ENCODE measurements around the gene UTP11.

Gene UTP11

DNA sequence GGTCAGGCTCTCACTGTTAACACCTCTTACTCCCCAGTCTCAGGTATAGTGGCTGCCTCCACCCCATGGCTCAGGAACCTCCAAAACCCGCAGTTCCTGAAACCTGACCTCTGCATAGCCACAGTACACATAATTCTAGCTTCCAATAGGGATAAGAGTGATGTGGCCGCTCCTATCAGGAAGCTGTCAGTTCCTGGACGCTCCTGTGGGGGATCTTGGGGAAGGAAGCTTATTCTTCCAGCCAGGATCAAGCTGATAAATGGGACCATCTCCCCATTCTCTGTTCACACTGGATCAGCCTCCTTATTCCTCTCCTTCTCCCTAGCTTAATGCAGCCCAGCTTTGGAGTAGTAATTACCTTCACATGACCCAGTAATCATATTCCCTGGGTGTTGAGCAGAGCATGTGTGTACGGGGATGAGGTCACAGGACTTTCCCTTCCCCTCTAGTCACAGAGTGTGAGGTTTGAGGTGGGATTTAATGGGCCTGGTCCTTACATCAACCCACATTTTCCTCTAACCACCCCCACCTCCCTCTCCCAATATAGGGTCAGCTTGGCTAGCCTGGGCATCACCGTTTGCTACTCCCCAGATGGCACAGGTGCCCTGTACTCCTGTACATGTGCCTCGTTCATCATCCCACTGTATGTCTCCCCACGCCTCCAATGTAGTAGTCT lies 41.0 kb downstream of the UTP11 start:
- no peak for DNase-seq (ENCODE audit: low spot score)
- TF ChIP-seq, protein P1, sequence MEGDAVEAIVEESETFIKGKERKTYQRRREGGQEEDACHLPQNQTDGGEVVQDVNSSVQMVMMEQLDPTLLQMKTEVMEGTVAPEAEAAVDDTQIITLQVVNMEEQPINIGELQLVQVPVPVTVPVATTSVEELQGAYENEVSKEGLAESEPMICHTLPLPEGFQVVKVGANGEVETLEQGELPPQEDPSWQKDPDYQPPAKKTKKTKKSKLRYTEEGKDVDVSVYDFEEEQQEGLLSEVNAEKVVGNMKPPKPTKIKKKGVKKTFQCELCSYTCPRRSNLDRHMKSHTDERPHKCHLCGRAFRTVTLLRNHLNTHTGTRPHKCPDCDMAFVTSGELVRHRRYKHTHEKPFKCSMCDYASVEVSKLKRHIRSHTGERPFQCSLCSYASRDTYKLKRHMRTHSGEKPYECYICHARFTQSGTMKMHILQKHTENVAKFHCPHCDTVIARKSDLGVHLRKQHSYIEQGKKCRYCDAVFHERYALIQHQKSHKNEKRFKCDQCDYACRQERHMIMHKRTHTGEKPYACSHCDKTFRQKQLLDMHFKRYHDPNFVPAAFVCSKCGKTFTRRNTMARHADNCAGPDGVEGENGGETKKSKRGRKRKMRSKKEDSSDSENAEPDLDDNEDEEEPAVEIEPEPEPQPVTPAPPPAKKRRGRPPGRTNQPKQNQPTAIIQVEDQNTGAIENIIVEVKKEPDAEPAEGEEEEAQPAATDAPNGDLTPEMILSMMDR (IDR thresholded peaks at IDR 0.05; ENCODE audit: borderline replicate concordance, control extremely low read depth, extremely low read depth, insufficient read depth, missing control alignments), result no peak
- in situ Hi-C loops (cut with MboI; ENCODE audit: low sequenced_read_pairs, unreplicated experiment), result no loop called here

DNA sequence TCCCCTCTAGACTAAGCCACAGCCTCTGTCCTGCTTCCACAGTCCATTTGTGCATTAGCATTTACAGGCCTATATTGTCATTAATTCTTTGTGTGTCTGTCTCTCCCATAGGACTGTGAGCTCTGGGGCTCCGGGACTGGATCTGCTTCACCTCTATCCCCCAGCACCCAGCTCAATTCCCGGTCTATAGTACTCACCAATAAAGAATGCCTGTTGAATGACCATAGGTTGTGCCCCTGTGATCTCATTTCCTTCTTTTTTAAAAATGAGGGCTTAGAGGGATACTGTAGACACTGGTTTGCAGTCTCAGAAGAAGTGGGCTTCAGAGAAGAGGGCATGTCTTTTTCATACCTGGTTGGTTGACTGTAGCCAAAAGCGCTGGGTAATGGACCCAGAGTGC lies 42.9 kb downstream of the UTP11 start:
- TF ChIP-seq, protein P1 (IDR thresholded peaks at IDR 0.05; ENCODE audit: borderline replicate concordance, control extremely low read depth, extremely low read depth, insufficient read depth, missing control alignments), result no peak
- no peak for DNase-seq (ENCODE audit: low spot score)
- in situ Hi-C loops (cut with MboI; ENCODE audit: low sequenced_read_pairs, unreplicated experiment), result no loop called here

DNA sequence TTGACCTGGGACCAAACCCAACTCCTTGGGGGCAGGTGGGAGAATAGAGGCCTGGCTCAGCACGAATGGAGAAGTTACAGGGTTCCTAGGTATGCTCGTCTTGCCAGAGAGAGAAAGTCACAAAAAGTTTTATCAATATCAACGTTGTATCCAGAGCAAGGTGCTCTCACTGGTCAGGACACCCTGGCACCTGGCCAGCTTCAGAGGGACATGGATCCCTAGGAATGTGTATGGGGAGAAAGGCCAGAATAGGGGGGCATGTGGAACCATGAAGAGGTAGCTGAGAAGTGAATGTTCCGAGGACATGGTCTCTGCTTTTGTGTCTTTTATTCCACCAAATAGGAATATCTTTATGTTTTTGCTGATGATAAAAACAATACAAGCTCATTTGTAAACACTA lies 43.4 kb downstream of the UTP11 start:
- in situ Hi-C loops (cut with MboI; ENCODE audit: low sequenced_read_pairs, unreplicated experiment), result no loop called here
- TF ChIP-seq, protein P1 (IDR thresholded peaks at IDR 0.05; ENCODE audit: borderline replicate concordance, control extremely low read depth, extremely low read depth, insufficient read depth, missing control alignments), result no peak

DNA sequence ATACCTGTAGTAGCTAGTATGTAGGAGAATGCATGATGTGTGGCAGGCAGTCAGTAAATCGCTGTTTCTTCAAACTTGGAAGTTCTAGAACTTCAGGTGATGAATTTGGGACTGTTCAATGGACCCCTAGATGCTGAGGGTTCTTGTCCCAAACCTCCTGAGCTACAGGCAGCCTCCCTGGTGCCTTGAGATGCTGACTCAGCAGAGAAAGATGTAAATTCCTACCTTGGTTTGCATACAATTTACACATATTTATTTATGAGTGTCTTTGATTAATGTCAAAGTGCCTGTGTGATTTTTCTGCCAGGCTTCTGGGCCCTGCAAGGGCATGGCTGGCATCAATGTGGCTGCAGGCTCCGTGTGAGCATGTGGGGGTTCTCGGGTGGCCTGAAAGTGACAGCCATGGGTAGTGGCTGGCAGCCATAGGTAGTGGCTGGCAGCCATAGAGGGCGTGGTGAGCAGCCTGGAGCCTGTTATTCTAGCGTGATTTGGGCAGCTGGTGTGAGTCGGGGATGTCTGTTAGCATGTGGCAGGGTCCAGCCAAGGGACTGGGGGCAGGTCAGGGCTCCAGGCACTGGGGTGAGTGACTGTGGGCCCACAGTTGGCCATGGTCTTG lies 47.2 kb downstream of the UTP11 start:
- in situ Hi-C loops (cut with MboI; ENCODE audit: low sequenced_read_pairs, unreplicated experiment), result no loop called here
- TF ChIP-seq, protein P1 (IDR thresholded peaks at IDR 0.05; ENCODE audit: borderline replicate concordance, control extremely low read depth, extremely low read depth, insufficient read depth, missing control alignments), result no peak

More for the DNA sequence above, 43.4 kb downstream of the UTP11 start:
- no peak for DNase-seq (ENCODE audit: low spot score)

DNA sequence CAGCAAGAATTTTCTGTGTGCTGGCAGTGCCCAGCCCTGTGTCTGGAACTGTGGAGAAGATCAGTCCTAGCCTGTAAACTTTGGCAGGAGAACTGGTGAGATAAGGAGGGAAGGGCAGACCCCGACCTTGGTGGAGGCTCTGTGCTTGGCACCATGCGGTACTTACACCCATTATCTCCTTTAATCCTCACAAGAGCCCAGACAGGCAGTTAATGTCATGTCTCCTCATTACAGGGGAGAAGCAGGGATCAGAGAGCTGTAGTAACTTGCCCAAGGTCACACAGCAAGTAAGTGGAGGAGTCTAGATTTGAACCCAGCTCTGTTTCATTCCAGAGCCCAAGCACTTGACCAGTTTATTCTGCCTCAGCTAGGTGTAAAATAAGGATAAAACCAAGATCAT lies 48.0 kb downstream of the UTP11 start:
- in situ Hi-C loops (cut with MboI; ENCODE audit: low sequenced_read_pairs, unreplicated experiment), result no loop called here
- TF ChIP-seq, protein P1 (IDR thresholded peaks at IDR 0.05; ENCODE audit: borderline replicate concordance, control extremely low read depth, extremely low read depth, insufficient read depth, missing control alignments), result no peak
- no peak for DNase-seq (ENCODE audit: low spot score)

More for the DNA sequence above, 47.2 kb downstream of the UTP11 start:
- no peak for DNase-seq (ENCODE audit: low spot score)

DNA sequence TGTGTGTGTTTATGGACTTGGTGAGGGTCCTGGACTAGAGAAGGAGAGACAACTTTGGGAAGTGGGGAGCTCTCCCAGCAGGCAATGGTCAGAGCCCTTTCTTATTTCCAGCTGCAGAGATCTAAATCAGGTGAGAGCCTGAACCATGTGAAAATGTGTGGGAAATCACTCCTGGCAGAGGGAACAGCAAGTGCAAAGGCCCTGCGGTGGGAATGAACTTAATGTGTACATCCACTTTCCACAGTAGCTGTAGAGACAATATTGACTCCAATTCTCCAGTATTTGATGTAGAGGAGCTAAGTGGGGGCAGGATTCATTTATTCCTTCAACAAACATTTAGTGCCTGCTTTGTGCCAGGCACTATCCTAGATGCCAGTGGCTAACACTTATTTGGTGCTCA lies 48.8 kb downstream of the UTP11 start:
- in situ Hi-C loops (cut with MboI; ENCODE audit: low sequenced_read_pairs, unreplicated experiment), result no loop called here
- TF ChIP-seq, protein P1 (IDR thresholded peaks at IDR 0.05; ENCODE audit: borderline replicate concordance, control extremely low read depth, extremely low read depth, insufficient read depth, missing control alignments), result no peak
- DNase-seq (ENCODE audit: low spot score), result no peak

Measured in GM13976 (cell line).